Urinary bladder (tissue), 4 donors: ENCODE results near the gene INF2. TPM values are rescaled to one million over a fixed set of nuclear protein-coding genes. Genes with fewer than 3 reads are reported as not detected.
A peak's percentile ranks its signal among the peaks of the same experiment; 100 is the strongest.

ENCODE experiments used
- DNase-seq: peaks from one replicate; pipeline ENCODE4 v3.0.0-alpha.2; 2015; ENCODE audit errors: extremely low spot score
- H3K27ac ChIP-seq: one replicate; pipeline ENCODE4 v1.5.1; 2013; ENCODE audit warnings: low read depth, mild to moderate bottlenecking, moderate library complexity
- H3K36me3 ChIP-seq: one replicate; pipeline ENCODE4 v1.6.1; 2013; ENCODE audit warnings: mild to moderate bottlenecking, moderate library complexity; ENCODE audit not compliant: insufficient read depth
- H3K4me1 ChIP-seq: one replicate; pipeline ENCODE4 v1.6.1; 2013; ENCODE audit warnings: mild to moderate bottlenecking, moderate library complexity; ENCODE audit not compliant: insufficient read depth
- H3K4me3 ChIP-seq: one replicate; pipeline ENCODE4 v1.5.1; 2013; ENCODE audit warnings: low read depth, low read length
- WGBS: extraction: QIAGEN DNeasy Blood & Tissue Kit; methylation state at CpG from one replicate; pipeline ENCODE4 v1.1.7; 2013; 5-methylcytosine and 5-hydroxymethylcytosine counted together
- polyA plus RNA-seq: library from polyadenylated mRNA; stranded (reverse); fragments of 200-250 nt; gene quantifications from one replicate; pipeline ENCODE4 v1.2.3, GENCODE V29; 2013
- total RNA-seq: library from RNA; depleted of rRNA; stranded (reverse); fragments of >200 nt; gene quantifications from one replicate; pipeline ENCODE4 v1.2.3, GENCODE V29; 2014
- donor health status: healthy with polysubstance abuse.
- donor health status: healthy.

INF2 gene
- total RNA-seq (20.6 TPM), polyA plus RNA-seq (54.2 TPM)

DNA sequence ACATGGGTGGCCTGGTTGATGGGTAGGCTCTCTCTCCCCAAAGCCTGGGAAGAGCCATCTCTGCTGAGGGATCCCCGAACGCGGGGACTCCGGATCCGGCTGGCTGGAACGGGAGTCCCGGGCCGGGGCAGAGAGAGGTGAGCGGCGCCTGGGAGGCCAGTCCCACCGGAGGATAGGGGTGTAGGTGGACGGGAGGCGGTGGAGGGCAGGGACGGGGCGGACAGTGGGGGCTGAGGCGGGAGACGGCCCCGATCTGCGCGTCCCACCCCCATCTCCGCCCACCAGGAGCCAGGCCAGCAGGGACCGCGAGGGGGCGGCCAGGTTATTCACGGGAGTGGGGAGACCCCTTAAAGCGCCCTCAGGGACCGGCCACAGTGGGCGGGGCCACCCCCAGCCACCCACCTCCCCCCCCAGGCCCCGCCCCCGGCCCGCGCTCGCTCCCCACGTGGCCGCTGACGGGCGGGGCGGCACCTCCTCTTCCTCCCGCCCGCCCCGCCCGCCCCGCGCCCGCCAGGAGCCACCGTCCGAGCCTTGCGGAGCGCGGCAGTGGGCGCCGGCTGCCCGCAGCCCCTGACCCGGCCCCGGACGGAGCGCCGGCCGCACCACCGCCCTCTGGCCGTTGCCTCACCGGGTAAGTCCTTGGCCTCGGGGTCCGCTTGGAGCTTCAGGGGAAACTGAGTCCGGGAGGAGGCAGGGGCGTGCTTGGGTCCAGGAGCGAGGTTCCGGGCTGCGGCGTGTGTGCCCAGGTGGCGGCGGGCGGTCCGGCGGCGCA, at the start of gene INF2:
Gene INF2, plus strand, starts transcription at position 510 of the 772 bp plus-strand sequence. CDS start 11,748 bp downstream, outside the sequence.
- H3K27ac ChIP-seq, result peak within 1 kb of the TSS; percentile 63
- H3K4me3 ChIP-seq, result peak within 1 kb of the TSS; percentile 83
- WGBS, result 2% methylated on average over 70 of the region's 76 CpGs
- no peaks in the 10 kb centered on the region for H3K36me3 ChIP-seq
- no peak for DNase-seq
- H3K4me1 ChIP-seq, result peaks cover 2% of the 10 kb centered on the region

- Histone ChIP-seq H3K36me3 (no peaks in the 10 kb centered on the region), H3K4me1 (no peaks in the 10 kb centered on the region), H3K27ac (no peak overlapping the region), H3K4me3 (no peak overlapping the region)
- 7% methylated on average over 24 of the region's 24 CpGs for WGBS
- DNase-seq, result no peak
These were observed 49.4 kb upstream of the INF2 start for GRCh38 chr14:104639885-104640548.

DNA sequence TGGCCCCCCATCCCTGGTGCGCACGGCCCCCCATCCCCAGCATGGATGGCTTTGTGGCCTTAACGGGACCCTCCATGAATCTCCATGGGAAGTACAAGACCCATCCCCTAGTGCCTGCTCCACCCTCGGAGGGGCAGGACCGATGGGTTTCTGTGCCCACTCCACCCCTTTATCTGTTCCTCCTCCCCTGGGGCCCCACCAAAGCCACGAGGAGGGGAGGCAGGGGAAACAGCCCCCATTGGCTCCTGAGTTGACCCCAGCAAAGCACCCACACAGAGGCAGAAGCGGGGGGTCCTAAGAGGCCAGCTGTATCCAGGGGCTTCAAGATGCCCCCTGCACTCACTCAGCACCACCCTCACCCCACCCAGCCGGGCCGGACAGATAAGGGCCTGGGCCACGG, 48.7 kb upstream of the INF2 start:
- H3K27ac ChIP-seq, result no peak overlapping the region
- H3K4me3 ChIP-seq, result no peak overlapping the region
- WGBS, result 80% methylated on average over 10 of the region's 10 CpGs
- DNase-seq, result no peak
- H3K36me3 ChIP-seq, result no peaks in the 10 kb centered on the region
- no peaks in the 10 kb centered on the region for H3K4me1 ChIP-seq

- Histone ChIP-seq H3K4me1 (no peaks in the 10 kb centered on the region), H3K36me3 (no peaks in the 10 kb centered on the region), H3K4me3 (no peak overlapping the region), H3K27ac (no peak overlapping the region)
- WGBS, result 75% methylated on average over 23 of the region's 23 CpGs
- DNase-seq, result no peak
These were observed 47.5 kb upstream of the INF2 start for GRCh38 chr14:104641753-104642539.

GRCh38 chr14:104642540-104642868, 46.9 kb upstream of the INF2 start:
- Histone ChIP-seq H3K4me1 (no peaks in the 10 kb centered on the region), H3K36me3 (no peaks in the 10 kb centered on the region), H3K27ac (no peak overlapping the region), H3K4me3 (no peak overlapping the region)
- no peak for DNase-seq
- 93% methylated on average over 9 of the region's 9 CpGs for WGBS

- no peak overlapping the region for H3K27ac ChIP-seq
These were observed 46.1 kb upstream of the INF2 start for GRCh38 chr14:104643306-104643705.

GRCh38 chr14:104644091-104644635, 45.3 kb upstream of the INF2 start:
- no peak overlapping the region for H3K4me3 ChIP-seq
- no peaks in the 10 kb centered on the region for H3K4me1 ChIP-seq
- no peak overlapping the region for H3K27ac ChIP-seq
- 79% methylated on average over 12 of the region's 12 CpGs for WGBS
- no peaks in the 10 kb centered on the region for H3K36me3 ChIP-seq
- DNase-seq, result no peak

More at GRCh38 chr14:104643306-104643705, 46.1 kb upstream of the INF2 start:
- H3K4me3 ChIP-seq, result no peak overlapping the region
- H3K36me3 ChIP-seq, result no peaks in the 10 kb centered on the region
- no peak for DNase-seq
- WGBS, result 56% methylated on average over 8 of the region's 8 CpGs
- no peaks in the 10 kb centered on the region for H3K4me1 ChIP-seq

GRCh38 chr14:104644656-104645378, 44.6 kb upstream of the INF2 start:
- H3K4me1 ChIP-seq, result no peaks in the 10 kb centered on the region
- H3K27ac ChIP-seq, result no peak overlapping the region
- no peak overlapping the region for H3K4me3 ChIP-seq
- no peaks in the 10 kb centered on the region for H3K36me3 ChIP-seq
- DNase-seq, result no peak
- WGBS, result 74% methylated on average over 11 of the region's 11 CpGs

DNA sequence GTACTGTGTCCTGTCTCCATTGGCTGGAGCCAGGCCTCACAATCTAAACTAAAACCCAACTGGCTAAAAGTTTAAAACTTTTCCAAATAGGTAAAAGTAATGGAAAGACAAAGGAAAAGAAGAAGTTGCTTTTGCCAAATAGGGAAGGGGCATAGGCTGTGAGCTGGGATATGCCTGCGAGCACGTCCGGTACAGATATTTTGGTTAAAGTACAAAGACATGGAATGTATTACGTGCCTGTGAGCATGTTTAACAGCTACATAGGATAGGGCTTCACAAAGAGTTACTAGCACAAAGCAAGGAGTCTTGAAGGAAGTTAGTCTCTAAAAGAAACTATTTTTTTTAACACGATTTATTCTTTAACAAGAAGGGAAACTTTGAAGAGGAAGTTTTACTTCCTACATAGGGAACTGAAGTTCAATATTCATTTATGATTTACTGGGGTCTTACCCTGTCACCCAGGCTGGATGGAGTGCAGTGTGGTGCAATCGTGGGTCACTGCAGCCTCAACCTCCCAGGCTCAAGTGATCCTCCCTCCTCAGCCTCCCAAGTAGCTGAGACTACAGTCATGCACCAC, 41.9 kb upstream of the INF2 start:
- 79% methylated on average over 6 of the region's 6 CpGs for WGBS
- DNase-seq, result no peak

GRCh38 chr14:104650057-104650980, 39.1 kb upstream of the INF2 start:
- Histone ChIP-seq H3K4me1 (no peaks in the 10 kb centered on the region), H3K27ac (no peak overlapping the region), H3K36me3 (no peaks in the 10 kb centered on the region), H3K4me3 (no peak overlapping the region)
- no peak for DNase-seq
- 7% methylated on average over 56 of the region's 56 CpGs for WGBS

More for the DNA sequence above, 41.9 kb upstream of the INF2 start:
- Histone ChIP-seq H3K4me1 (no peaks in the 10 kb centered on the region), H3K27ac (no peak overlapping the region), H3K4me3 (no peak overlapping the region), H3K36me3 (no peaks in the 10 kb centered on the region)

GRCh38 chr14:104650981-104651875, 38.2 kb upstream of the INF2 start:
- Histone ChIP-seq H3K4me3 (no peak overlapping the region), H3K4me1 (no peaks in the 10 kb centered on the region), H3K36me3 (no peaks in the 10 kb centered on the region), H3K27ac (no peak overlapping the region)
- no peak for DNase-seq
- 86% methylated on average over 24 of the region's 24 CpGs for WGBS
